Brain microvascular endothelial cell (primary cell): Measurements from ENCODE around the gene TRAM2.
A peak's percentile ranks its signal among the peaks of the same experiment; 100 is the strongest.

Source experiments
- DNase-seq: peaks from one replicate; pipeline ENCODE4 v3.0.0-alpha.2; 2020
- H3K27ac ChIP-seq: fragments of 250-450 bp; sonication (Bioruptor Pico); 2 replicates; pipeline ENCODE4 v1.5.1; 2020; ENCODE audit warnings: mild to moderate bottlenecking, moderate library complexity
- H3K27me3 ChIP-seq: fragments of 250-450 bp; sonication (Bioruptor Pico); replicated peaks from 2 replicates; pipeline ENCODE4 v1.5.1; 2020; ENCODE audit warnings: mild to moderate bottlenecking
- H3K36me3 ChIP-seq: fragments of 250-450 bp; sonication (Bioruptor Pico); replicated peaks from 2 replicates; pipeline ENCODE4 v1.5.1; 2020; ENCODE audit warnings: mild to moderate bottlenecking
- H3K4me3 ChIP-seq: 2 replicates; pipeline ENCODE4 v1.5.1; 2011; ENCODE audit warnings: low read depth, mild to moderate bottlenecking, control low read depth, low read length, moderate library complexity
- CTCF ChIP-seq: IDR thresholded peaks from 2 replicates; pipeline ENCODE4 v1.5.1; 2011; ENCODE audit warnings: low read depth, mild to moderate bottlenecking, moderate library complexity, low read length, control low read depth, inconsistent platforms; ENCODE audit errors: missing control alignments
- in situ Hi-C: cut with HindIII; loops from 2 replicates; pipeline ENCODE4 v1.10.0; 2017; ENCODE audit warnings: low sequenced_read_pairs, low pct_ligation_motif_present

The TRAM2 gene

GRCh38 chr6:52562911-52563310, 13.9 kb downstream of the TRAM2 start:
- Histone ChIP-seq H3K36me3 (peaks cover 12% of the 10 kb centered on the region), H3K27ac (peak overlapping the region; percentile 71), H3K27me3 (no peaks in the 10 kb centered on the region), H3K4me3 (no peak overlapping the region)
- in situ Hi-C loops, result no loop called here
- no peak for TF ChIP-seq CTCF
- DNase-seq, result peak; percentile 56

GRCh38 chr6:52560462-52560861, 16.4 kb downstream of the TRAM2 start:
- Histone ChIP-seq H3K36me3 (peaks cover 8% of the 10 kb centered on the region), H3K27ac (peak overlapping the region; percentile 85), H3K27me3 (no peaks in the 10 kb centered on the region), H3K4me3 (no peak overlapping the region)
- in situ Hi-C loops, result no loop called here
- DNase-seq, result peak; percentile 71
- no peak for TF ChIP-seq CTCF

GRCh38 chr6:52558266-52559000, 18.4 kb downstream of the TRAM2 start:
- in situ Hi-C loops, result no loop called here
- TF ChIP-seq CTCF, result no peak
- no peak for DNase-seq
- Histone ChIP-seq H3K4me3 (no peak overlapping the region), H3K27me3 (no peaks in the 10 kb centered on the region), H3K36me3 (peaks cover 2% of the 10 kb centered on the region), H3K27ac (peak overlapping the region; percentile 85)

GRCh38 chr6:52557389-52558265, 19.2 kb downstream of the TRAM2 start:
- in situ Hi-C loops, result no loop called here
- DNase-seq, result peak; percentile 44
- no peaks in the 10 kb centered on the region for H3K27me3 ChIP-seq
- peak overlapping the region; percentile 85 for H3K27ac ChIP-seq
- TF ChIP-seq CTCF, result no peak
- H3K4me3 ChIP-seq, result no peak overlapping the region
- H3K36me3 ChIP-seq, result peaks cover 2% of the 10 kb centered on the region

- no peak for TF ChIP-seq CTCF
- no peak overlapping the region for H3K4me3 ChIP-seq
- peak overlapping the region; percentile 85 for H3K27ac ChIP-seq
- no peaks in the 10 kb centered on the region for H3K27me3 ChIP-seq
- peaks cover 2% of the 10 kb centered on the region for H3K36me3 ChIP-seq
- in situ Hi-C loops, result no loop called here
- no peak for DNase-seq
Measured at GRCh38 chr6:52555518-52556233, 21.2 kb downstream of the TRAM2 start.
